K562 (cell line): ENCODE data around the gene POLR1A. TPM values are rescaled to one million over a fixed set of nuclear protein-coding genes. Genes with fewer than 3 reads are reported as not detected.

Experiments
- CBX3 ChIP-seq, 2 experiments: IDR thresholded peaks; 1 replicate in 1 of 2; 2 replicates in 1 of 2; pipeline ENCODE4 v1.6.1; 2012; ENCODE audit warnings: inconsistent platforms in 2 of 2, low read length in 2 of 2, borderline replicate concordance in 1 of 2, control low read depth in 1 of 2
- CCAR2 ChIP-seq: fragments of 200-400 bp; formaldehyde crosslinking; IDR thresholded peaks from 2 replicates; pipeline ENCODE4 v1.6.1; 2017; ENCODE audit warnings: mild to moderate bottlenecking, low read depth, low read length
- CSDE1 ChIP-seq, 2 experiments: fragments of 450-650 bp; IDR thresholded peaks; 2 replicates each; pipeline ENCODE4 v1.6.1; 2016; ENCODE audit warnings: mild to moderate bottlenecking in 1 of 2
- HBP1 ChIP-seq: fragments of 450-650 bp; formaldehyde crosslinking; IDR thresholded peaks from 2 replicates; pipeline ENCODE4 v1.4.0; 2022; ENCODE audit warnings: missing genetic modification characterization
- HDAC2 ChIP-seq: fragments of 450-650 bp; IDR thresholded peaks from 2 replicates; pipeline ENCODE4 v1.6.1; 2016; ENCODE audit warnings: mild to moderate bottlenecking
- NR2C2 ChIP-seq, 2 experiments: fragments of 200-800 bp in 1 of 2; sonication (Bioruptor generic) in 1 of 2; sonication (generic) in 1 of 2; formaldehyde crosslinking in 1 of 2; IDR thresholded peaks; 2 replicates each; pipeline versions ENCODE4 v1.6.1 to v1.8.0; 2016 to 2022; ENCODE audit warnings: mild to moderate bottlenecking in 1 of 2, missing compliant biosample characterization in 1 of 2, missing genetic modification characterization in 1 of 2, missing genetic modification reagents in 1 of 2
- POLR2G ChIP-seq: fragments of 200-400 bp; formaldehyde crosslinking; IDR thresholded peaks from 2 replicates; pipeline ENCODE4 v1.6.1; 2017; ENCODE audit warnings: low read depth, mild to moderate bottlenecking, antibody characterized with exemption, low read length, moderate library complexity
- PTBP1 ChIP-seq: fragments of 200-400 bp; formaldehyde crosslinking; IDR thresholded peaks from 2 replicates; pipeline ENCODE4 v1.6.1; 2017; ENCODE audit warnings: low read depth, low read length
- SMAD4 ChIP-seq: fragments of 250-450 bp; sonication (Bioruptor Pico); conservative IDR thresholded peaks from 2 replicates; pipeline ENCODE4 v1.8.0; 2021; ENCODE audit warnings: inconsistent platforms, mild to moderate bottlenecking, moderate library complexity
- SNIP1 ChIP-seq: fragments of 450-650 bp; IDR thresholded peaks from 2 replicates; pipeline ENCODE4 v1.7.1; 2017; ENCODE audit warnings: low read depth, mild to moderate bottlenecking
- SP1 ChIP-seq: sonication (generic); formaldehyde crosslinking; IDR thresholded peaks from 2 replicates; pipeline ENCODE4 v1.8.1; 2022; ENCODE audit warnings: mild to moderate bottlenecking, missing genetic modification reagents
- SPI1 ChIP-seq: IDR thresholded peaks from 2 replicates; pipeline ENCODE4 v1.6.1; 2011; ENCODE audit warnings: low read depth, low read length, control low read depth, borderline replicate concordance
- TRIM24 ChIP-seq, 2 experiments: fragments of 450-650 bp; IDR thresholded peaks; 2 replicates each; pipeline ENCODE4 v1.6.1; 2016
- TRIM28 ChIP-seq: fragments of 450-650 bp; IDR thresholded peaks from 2 replicates; pipeline ENCODE4 v1.6.1; 2017
- YY1 ChIP-seq, 3 experiments: IDR thresholded peaks; 2 replicates each; pipeline ENCODE4 v1.6.1; 2011; ENCODE audit warnings: low read length in 2 of 3, mild to moderate bottlenecking in 2 of 3, moderate library complexity in 2 of 3, borderline replicate concordance in 1 of 3, control low read depth in 1 of 3, low read depth in 1 of 3; ENCODE audit not compliant: insufficient read depth in 3 of 3, insufficient replicate concordance in 2 of 3, control insufficient read depth in 1 of 3, insufficient read length in 1 of 3; ENCODE audit errors: extremely low read depth in 1 of 3
- ZBTB1 ChIP-seq: sonication (generic); formaldehyde crosslinking; IDR thresholded peaks from 2 replicates; pipeline ENCODE4 v1.8.1; 2023; ENCODE audit warnings: missing genetic modification reagents, low read depth, mild to moderate bottlenecking, borderline replicate concordance
- polyA plus RNA-seq, 8 experiments: library from polyadenylated mRNA; depleted of rRNA in 4 of 8; stranded (reverse) in 5 of 8; unstranded in 3 of 8; fragments of >200 nt; fragmentation: Nextera tagmentation in 2 of 8; fragmentation: Illumina TruSeq in 1 of 8; extraction: Ambion mirVana in 2 of 8; extraction: Trizol in 1 of 8; gene quantifications; 2 replicates each; pipeline versions ENCODE4 v1.2.1 to v1.2.3, GENCODE V29; 2011 to 2014; ENCODE audit warnings: inconsistent platforms in 1 of 8, missing spikeins in 1 of 8
- total RNA-seq, 7 experiments: library from RNA; depleted of rRNA in 6 of 7; stranded (reverse); fragments of >200 nt in 6 of 7; fragmentation: Illumina TruSeq in 2 of 7; extraction: Trizol in 2 of 7; gene quantifications; 2 replicates each; pipeline versions ENCODE4 v1.2.1 to v1.2.3, GENCODE V29; 2011 to 2021; ENCODE audit warnings: low replicate concordance in 1 of 7
- TF ChIP-seq, protein P1 (sequence below), 2 experiments: fragments of 450-650 bp in 1 of 2; sonication (generic) in 1 of 2; formaldehyde crosslinking; conservative IDR thresholded peaks; 2 replicates each; pipeline versions ENCODE4 v1.4.0 to v1.8.1; 2020 to 2022; ENCODE audit warnings: mild to moderate bottlenecking in 1 of 2, missing genetic modification reagents in 1 of 2

The POLR1A gene
- total and polyA plus RNA-seq, 9 of the 15 experiments (the other 6 are each of a cell fraction or from before 2014, with no cell fraction given): 3.0 to 72.1 (median 21.8) TPM

DNA sequence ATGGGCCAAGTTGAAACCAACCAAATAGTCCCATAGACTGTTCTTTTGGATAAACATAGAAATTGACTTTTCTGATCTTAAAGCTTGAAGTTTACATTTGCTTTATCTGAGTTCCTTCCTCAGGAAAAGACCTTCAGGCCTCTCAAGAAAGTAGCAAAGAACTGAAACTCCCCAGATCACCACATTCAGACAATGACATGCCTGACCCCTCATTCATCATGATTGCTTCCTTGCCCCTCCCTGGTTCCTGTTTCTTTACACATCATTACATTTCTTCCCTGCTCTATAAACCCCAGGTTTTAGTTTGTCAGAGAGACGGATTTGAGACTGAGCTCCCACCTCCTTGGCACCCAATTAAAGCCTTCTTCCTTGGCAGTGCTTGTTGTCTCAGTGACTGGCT, 133.3 kb downstream of the POLR1A start (continued):
- TF ChIP-seq, protein P1, sequence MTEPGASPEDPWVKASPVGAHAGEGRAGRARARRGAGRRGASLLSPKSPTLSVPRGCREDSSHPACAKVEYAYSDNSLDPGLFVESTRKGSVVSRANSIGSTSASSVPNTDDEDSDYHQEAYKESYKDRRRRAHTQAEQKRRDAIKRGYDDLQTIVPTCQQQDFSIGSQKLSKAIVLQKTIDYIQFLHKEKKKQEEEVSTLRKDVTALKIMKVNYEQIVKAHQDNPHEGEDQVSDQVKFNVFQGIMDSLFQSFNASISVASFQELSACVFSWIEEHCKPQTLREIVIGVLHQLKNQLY (CRISPR knock-in tag; conservative IDR thresholded peaks at IDR 0.05): no peak
- TF ChIP-seq CBX3 (IDR thresholded peaks at IDR 0.05; ENCODE audit: borderline replicate concordance in 1 of 2, low read length in 2 of 2) (peak in 1 of 2 experiments; percentile 20; a peak in 1 of 3 replicates), SMAD4 (CRISPR knock-in tag) (no peak), PTBP1 (no peak), YY1 (IDR thresholded peaks at IDR 0.05; ENCODE audit: borderline replicate concordance in 1 of 3, control insufficient read depth in 1 of 3, extremely low read depth in 1 of 3, insufficient read depth in 3 of 3, insufficient read length in 1 of 3, insufficient replicate concordance in 2 of 3, low read depth in 1 of 3, low read length in 2 of 3) (no peak), TRIM28 (peak; percentile 82), ZBTB1 (CRISPR knock-in tag) (no peak), CSDE1 (IDR thresholded peaks at IDR 0.05) (no peak), CCAR2 (no peak), SNIP1 (no peak), HDAC2 (no peak), NR2C2 (CRISPR knock-in tag; IDR thresholded peaks at IDR 0.05) (no peak), NR2C2 (tag; IDR thresholded peaks at IDR 0.05) (no peak), TRIM24 (IDR thresholded peaks at IDR 0.05) (0 out of 4 replicates have a peak, but pooled peaks of 1 of the 2 experiments have one; percentile 46), HBP1 (no peak), SPI1 (no peak), SP1 (CRISPR knock-in tag) (no peak), POLR2G (no peak)
